Skeletal muscle satellite cell (primary cell): ENCODE results near the gene SRL.

Experiments used
- H3K27me3 ChIP-seq: 2 replicates; pipeline ENCODE4 v1.7.0; 2013; ENCODE audit warnings: low read length; ENCODE audit not compliant: control insufficient read depth, insufficient read depth
- H3K36me3 ChIP-seq: 2 replicates; pipeline ENCODE4 v1.7.0; 2013; ENCODE audit warnings: mild to moderate bottlenecking, control low read depth, low read length; ENCODE audit not compliant: insufficient read depth
- H3K4me1 ChIP-seq: 2 replicates; pipeline ENCODE4 v1.7.0; 2013; ENCODE audit warnings: low read length; ENCODE audit not compliant: control insufficient read depth, insufficient read depth
- H3K4me2 ChIP-seq: 2 replicates; pipeline ENCODE4 v1.7.0; 2013; ENCODE audit warnings: mild to moderate bottlenecking, low read length
- H3K4me3 ChIP-seq: 2 replicates; pipeline ENCODE4 v1.7.0; 2013; ENCODE audit warnings: low read length
- H3K9ac ChIP-seq: 2 replicates; pipeline ENCODE4 v1.7.0; 2013; ENCODE audit warnings: mild to moderate bottlenecking, low read depth, low read length, moderate library complexity
- H3K9me3 ChIP-seq: replicated peaks from 2 replicates; pipeline ENCODE4 v1.7.0; 2013; ENCODE audit warnings: mild to moderate bottlenecking, control low read depth, low read length

The SRL gene

DNA sequence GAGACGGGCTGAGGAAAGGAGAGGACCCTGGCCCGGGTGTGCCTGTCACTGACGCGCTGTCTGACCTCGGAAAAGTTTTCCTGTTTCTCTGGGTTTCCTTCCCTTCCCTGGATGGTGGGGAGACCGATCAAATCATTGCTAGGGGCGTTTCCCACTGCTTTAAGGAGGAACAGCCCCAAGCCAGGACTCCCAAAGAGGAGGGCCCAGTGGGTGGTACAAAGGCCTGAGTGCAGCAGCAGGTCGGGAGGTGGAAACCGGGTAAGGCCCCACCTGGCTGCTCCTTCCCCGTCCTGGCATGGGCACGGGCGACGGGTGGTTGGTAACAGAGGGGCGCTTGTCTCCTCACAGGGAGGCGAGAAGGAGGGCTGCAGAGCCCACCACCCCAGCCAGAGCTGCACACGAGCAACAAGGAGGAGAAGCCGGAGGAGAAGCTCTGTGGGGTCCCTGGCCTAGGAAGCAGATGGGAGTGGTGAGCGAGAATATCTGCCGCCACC, 2.2 kb downstream of the SRL start:
- H3K4me1 ChIP-seq, result no peaks in the 10 kb centered on the region
- no peak overlapping the region for H3K4me2 ChIP-seq
- H3K4me3 ChIP-seq, result no peak overlapping the region
- no peaks in the 10 kb centered on the region for H3K36me3 ChIP-seq
- H3K27me3 ChIP-seq, result peaks cover 17% of the 10 kb centered on the region
- no peak overlapping the region for H3K9ac ChIP-seq
- no peaks in the 10 kb centered on the region for H3K9me3 ChIP-seq

DNA sequence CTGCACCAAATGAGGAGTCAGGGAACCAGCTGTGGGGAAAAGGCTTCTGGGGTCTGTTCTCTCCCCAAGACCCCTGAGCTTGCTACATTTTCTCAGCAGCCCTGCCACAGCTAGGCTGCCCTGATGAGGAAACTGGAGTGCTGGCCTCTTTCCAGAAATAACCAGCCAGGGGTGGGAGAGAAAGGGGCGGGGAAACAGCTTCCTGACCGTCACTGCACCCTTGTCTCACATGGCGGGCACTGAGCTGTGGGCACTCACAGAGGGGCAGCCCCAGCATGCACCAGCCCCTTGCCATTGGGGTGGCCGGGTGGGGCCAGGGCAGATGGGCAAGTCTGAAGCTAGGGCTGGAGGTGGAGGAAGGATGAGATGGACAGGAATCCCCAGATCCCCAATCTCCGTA, 2.9 kb downstream of the SRL start:
- Histone ChIP-seq H3K4me3 (no peak overlapping the region), H3K27me3 (peaks cover 17% of the 10 kb centered on the region)

DNA sequence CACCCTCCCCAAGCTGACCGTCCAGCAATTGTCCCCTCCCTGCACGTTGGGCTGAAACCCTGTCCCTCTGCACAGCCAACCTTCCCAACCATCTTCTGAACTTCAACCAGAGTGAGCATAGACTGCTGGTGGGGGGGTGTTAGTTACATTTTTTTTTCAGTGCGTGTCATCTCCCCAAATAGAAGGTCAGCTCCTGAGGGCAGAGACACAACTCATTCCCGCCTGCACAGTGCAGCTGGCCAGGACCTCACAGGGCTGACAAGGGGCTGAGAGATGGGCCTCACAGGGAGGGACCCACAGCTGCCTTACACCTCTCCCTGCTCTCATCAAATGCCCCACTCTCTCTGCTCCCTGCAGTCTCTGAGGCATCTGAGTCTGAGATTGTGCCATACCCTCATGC, 8.4 kb downstream of the SRL start:
- H3K36me3 ChIP-seq, result no peaks in the 10 kb centered on the region
- no peaks in the 10 kb centered on the region for H3K4me1 ChIP-seq
- no peak overlapping the region for H3K4me2 ChIP-seq
- no peaks in the 10 kb centered on the region for H3K9me3 ChIP-seq
- peaks cover 24% of the 10 kb centered on the region for H3K27me3 ChIP-seq
- H3K4me3 ChIP-seq, result no peak overlapping the region
- H3K9ac ChIP-seq, result no peak overlapping the region

More for the DNA sequence above, 2.9 kb downstream of the SRL start:
- H3K9ac ChIP-seq, result no peak overlapping the region
- H3K36me3 ChIP-seq, result no peaks in the 10 kb centered on the region
- no peaks in the 10 kb centered on the region for H3K9me3 ChIP-seq
- H3K4me2 ChIP-seq, result no peak overlapping the region
- no peaks in the 10 kb centered on the region for H3K4me1 ChIP-seq

DNA sequence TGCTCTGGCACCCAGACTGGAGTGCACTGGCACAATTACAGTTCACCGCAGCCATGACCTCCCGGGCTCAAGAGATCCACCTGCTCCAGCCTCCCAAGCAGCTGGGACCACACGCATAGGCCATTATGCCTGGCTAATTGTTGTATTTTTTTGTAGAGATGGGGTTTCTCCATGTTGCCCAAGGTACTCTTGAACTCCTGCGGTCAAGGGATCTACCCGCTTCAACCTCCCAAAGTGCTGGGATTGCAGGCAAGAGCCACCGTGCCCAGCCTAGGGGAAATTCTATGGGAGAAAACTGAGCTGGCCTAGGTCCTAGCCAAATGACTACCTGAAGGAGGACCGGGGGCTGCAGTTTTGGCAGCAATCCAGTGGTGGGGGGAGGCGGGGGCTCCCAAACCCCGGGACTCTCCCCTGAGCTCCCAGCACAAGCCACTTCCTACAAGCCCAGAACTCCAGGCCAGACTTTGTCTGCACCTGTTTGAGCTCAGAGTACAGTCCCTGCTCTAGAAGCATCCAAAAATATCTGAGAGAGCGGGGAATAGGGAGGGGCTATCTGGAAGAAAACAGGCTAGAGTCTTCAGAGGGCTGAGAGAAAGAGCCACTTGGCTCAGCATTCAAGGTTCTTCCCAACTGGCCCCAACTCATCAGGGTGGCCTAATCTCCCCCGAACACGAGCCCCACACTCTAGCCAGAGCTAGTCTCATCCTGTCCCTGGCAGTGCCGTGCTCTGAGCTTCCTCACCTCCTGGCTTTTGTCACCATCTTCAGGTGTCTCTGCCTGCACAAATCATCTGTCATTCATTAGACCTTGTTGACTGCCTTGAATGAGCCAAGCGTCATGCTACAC, 9.1 kb downstream of the SRL start:
- Histone ChIP-seq H3K4me1 (no peaks in the 10 kb centered on the region), H3K27me3 (peaks cover 21% of the 10 kb centered on the region), H3K36me3 (no peaks in the 10 kb centered on the region), H3K9ac (no peak overlapping the region), H3K9me3 (no peaks in the 10 kb centered on the region), H3K4me3 (no peak overlapping the region), H3K4me2 (no peak overlapping the region)

- no peak overlapping the region for H3K4me3 ChIP-seq
- H3K27me3 ChIP-seq, result peaks cover 20% of the 10 kb centered on the region
- no peak overlapping the region for H3K4me2 ChIP-seq
- H3K9me3 ChIP-seq, result no peaks in the 10 kb centered on the region
- no peak overlapping the region for H3K9ac ChIP-seq
- H3K36me3 ChIP-seq, result no peaks in the 10 kb centered on the region
- no peaks in the 10 kb centered on the region for H3K4me1 ChIP-seq
These were observed 10.0 kb downstream of the SRL start for GRCh38 chr16:4231886-4232285.

DNA sequence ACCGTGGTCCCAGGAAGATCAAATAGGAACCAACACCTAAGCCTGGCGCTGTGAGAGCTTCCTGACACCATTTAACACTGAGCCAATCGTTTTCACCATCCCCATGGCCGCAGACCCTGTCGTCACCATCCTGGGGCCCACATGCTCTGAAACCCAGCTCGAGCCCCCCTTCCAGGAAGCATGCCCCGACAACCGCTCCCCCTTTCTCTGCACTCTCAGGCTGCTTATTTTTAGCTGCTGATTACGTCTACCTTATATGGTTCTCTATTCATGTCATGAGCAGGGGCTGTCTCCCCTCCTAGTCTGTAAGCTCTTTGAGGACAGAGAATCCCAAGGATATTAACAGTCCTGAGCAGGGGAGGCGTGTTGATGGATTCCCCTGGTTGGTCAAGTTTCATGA, 10.5 kb downstream of the SRL start:
- Histone ChIP-seq H3K36me3 (no peaks in the 10 kb centered on the region), H3K4me2 (no peak overlapping the region), H3K4me3 (no peak overlapping the region), H3K27me3 (peaks cover 20% of the 10 kb centered on the region), H3K9me3 (no peaks in the 10 kb centered on the region), H3K9ac (no peak overlapping the region), H3K4me1 (no peaks in the 10 kb centered on the region)

DNA sequence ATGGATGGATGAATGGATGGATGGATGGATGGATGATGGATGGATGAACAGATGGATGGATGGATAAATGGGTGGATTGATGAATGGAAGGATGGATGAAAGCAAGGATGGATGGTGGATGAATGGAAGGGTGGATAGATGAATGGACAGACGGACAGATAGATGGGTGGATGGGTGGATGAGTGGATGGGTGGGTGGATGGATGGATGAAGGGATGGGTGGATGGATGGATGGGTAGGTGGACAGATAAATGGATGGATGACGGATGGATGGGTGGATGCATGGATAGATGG, 14.9 kb downstream of the SRL start:
- Histone ChIP-seq H3K4me2 (no peak overlapping the region), H3K27me3 (peaks cover 7% of the 10 kb centered on the region), H3K9me3 (no peaks in the 10 kb centered on the region)

GRCh38 chr16:4226251-4227039, 15.4 kb downstream of the SRL start:
- Histone ChIP-seq H3K9me3 (no peaks in the 10 kb centered on the region), H3K9ac (no peak overlapping the region), H3K27me3 (peaks cover 4% of the 10 kb centered on the region), H3K4me3 (no peak overlapping the region), H3K4me2 (no peak overlapping the region), H3K36me3 (no peaks in the 10 kb centered on the region), H3K4me1 (no peaks in the 10 kb centered on the region)

More for the DNA sequence above, 14.9 kb downstream of the SRL start:
- H3K4me3 ChIP-seq, result no peak overlapping the region
- H3K9ac ChIP-seq, result no peak overlapping the region
- H3K36me3 ChIP-seq, result no peaks in the 10 kb centered on the region
- H3K4me1 ChIP-seq, result no peaks in the 10 kb centered on the region

GRCh38 chr16:4225075-4225474, 16.8 kb downstream of the SRL start:
- Histone ChIP-seq H3K4me1 (no peaks in the 10 kb centered on the region), H3K27me3 (peaks cover 4% of the 10 kb centered on the region), H3K9me3 (no peaks in the 10 kb centered on the region)

GRCh38 chr16:4220358-4220757, 21.5 kb downstream of the SRL start:
- H3K36me3 ChIP-seq, result no peaks in the 10 kb centered on the region
- no peak overlapping the region for H3K4me3 ChIP-seq
- H3K9me3 ChIP-seq, result no peaks in the 10 kb centered on the region
- H3K9ac ChIP-seq, result no peak overlapping the region
- no peak overlapping the region for H3K4me2 ChIP-seq
- H3K27me3 ChIP-seq, result no peaks in the 10 kb centered on the region
- H3K4me1 ChIP-seq, result no peaks in the 10 kb centered on the region

More at GRCh38 chr16:4225075-4225474, 16.8 kb downstream of the SRL start:
- Histone ChIP-seq H3K4me3 (no peak overlapping the region), H3K36me3 (no peaks in the 10 kb centered on the region), H3K9ac (no peak overlapping the region), H3K4me2 (no peak overlapping the region)

- H3K4me3 ChIP-seq, result no peak overlapping the region
- H3K9me3 ChIP-seq, result no peaks in the 10 kb centered on the region
These were observed 23.7 kb downstream of the SRL start for GRCh38 chr16:4218202-4218601.

More at GRCh38 chr16:4218202-4218601, 23.7 kb downstream of the SRL start:
- H3K27me3 ChIP-seq, result no peaks in the 10 kb centered on the region
- H3K9ac ChIP-seq, result no peak overlapping the region
- no peaks in the 10 kb centered on the region for H3K36me3 ChIP-seq
- H3K4me1 ChIP-seq, result peaks cover 13% of the 10 kb centered on the region
- H3K4me2 ChIP-seq, result no peak overlapping the region
